NCI-H2227 (cell line): Measurements from ENCODE around the gene SLC39A13.

Experiments used
- DNase-seq: peaks from one replicate; lab custom pipeline; 2025; ENCODE audit not compliant: unreplicated experiment; lab: John Stamatoyannopoulos, UW

SLC39A13 gene

GRCh38 chr11:47383071-47383470 lies 25.3 kb upstream of the SLC39A13 start:
- no peak for DNase-seq

GRCh38 chr11:47384498-47384897 lies 23.9 kb upstream of the SLC39A13 start:
- DNase-seq, result no peak

- no peak for DNase-seq
Observed at GRCh38 chr11:47387944-47388696, 20.3 kb upstream of the SLC39A13 start.

GRCh38 chr11:47388697-47389576 lies 19.5 kb upstream of the SLC39A13 start:
- no peak for DNase-seq

DNA sequence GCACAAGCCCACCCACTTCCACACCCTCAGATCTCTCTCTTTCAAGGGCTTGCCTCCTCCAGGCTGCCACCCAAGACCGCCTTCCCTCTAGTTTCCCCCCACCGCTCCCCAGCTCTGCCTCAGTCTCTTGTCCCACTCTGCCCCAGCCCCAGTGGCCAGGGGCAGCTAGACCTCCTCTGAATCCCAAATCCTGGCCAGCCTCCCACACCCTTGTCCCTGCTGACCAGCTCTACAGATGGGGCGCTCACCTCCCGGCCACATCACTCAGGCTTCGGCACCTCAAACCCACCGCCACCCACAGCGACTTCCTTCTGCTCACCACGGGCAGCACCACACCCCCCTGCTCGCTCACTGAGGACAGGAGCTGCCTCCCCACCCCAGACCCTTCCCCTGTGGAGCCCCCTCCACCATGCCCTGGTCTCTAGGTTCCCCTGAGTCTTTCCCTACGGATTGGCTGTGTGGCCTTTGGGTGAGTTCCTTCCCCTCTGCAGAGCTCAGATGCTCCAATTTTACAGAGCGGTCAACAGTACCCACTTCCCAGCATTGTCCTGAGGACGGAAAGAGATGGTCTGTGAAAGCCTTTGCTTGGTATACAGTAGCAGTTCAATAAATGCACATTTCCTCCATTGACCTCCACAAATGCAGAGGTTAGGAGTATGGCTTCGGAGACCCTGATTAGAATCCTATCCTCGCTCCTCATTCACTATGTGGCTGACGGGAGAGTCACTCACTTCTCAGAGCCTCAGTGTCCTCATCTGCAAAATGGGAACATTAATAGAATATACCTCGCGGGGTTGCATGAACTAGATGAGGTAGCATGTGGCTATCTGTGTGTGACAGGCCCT lies 18.6 kb upstream of the SLC39A13 start:
- DNase-seq, result no peak

GRCh38 chr11:47390422-47390760 lies 18.0 kb upstream of the SLC39A13 start:
- no peak for DNase-seq

GRCh38 chr11:47391077-47391583 lies 17.3 kb upstream of the SLC39A13 start:
- DNase-seq, result no peak

DNA sequence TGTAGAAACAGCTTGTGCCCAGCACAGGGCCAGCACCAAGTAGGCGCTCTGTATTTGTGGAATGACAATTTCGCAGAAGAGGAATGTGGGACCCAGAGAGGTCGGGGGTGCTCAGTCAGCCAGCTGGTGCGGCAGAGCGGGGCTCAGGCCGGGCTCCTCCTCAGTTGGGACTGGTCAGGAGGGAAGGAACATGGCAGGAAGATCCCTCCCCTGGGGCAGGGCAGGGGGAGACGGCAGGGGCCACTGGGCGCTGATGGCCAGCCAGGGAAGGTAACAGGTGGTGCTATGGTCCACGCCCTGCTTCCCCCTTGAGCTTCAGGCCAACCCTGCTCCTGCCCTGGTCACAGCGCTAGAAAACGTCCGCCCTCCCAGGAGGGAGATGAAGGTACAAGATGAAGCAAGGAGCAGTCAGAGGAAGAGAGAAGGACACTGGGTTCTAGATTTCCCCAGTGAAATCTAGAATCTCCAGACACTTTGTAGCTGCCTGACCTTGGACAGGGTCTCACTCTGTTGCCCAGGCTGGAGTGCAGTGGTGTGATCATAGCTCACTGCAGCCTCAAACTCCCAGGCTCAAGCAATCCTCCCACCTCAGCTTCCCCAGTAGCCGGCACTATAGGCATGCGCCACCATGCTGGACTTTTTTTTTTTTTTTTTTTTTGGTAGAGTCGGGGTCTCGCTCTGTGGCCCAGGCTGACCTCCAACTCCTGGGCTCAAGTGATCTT lies 16.5 kb upstream of the SLC39A13 start:
- no peak for DNase-seq

DNA sequence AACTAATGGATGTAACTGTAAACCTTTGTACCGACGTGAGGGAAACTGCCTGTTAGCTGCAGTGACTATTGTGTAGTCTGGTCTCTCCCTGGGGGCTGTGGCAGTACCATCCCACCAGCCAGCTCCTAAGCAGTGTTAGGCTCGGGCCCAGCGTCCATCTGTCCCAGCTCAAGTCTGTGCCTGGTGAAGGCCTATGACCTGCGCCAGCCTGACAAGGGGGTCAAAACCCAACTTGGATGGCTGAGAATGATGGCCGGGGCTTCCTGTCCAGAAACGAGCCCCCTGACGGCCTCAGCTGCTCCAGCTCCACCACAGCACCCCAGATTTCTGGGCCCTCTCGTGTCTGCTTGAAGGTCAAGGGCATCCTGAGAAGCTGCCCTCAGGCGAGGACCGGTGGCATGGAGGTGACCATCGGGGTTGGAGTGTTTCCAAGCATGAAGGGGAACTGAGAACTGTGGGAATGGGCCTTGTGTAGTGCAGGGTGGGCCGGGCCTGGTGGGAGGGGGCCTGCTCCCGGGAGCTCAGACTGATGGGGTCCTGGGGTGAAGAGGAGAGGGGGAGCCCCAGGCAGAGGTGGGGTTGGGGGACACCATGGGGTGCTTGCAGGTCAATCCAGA lies 15.7 kb upstream of the SLC39A13 start:
- no peak for DNase-seq

DNA sequence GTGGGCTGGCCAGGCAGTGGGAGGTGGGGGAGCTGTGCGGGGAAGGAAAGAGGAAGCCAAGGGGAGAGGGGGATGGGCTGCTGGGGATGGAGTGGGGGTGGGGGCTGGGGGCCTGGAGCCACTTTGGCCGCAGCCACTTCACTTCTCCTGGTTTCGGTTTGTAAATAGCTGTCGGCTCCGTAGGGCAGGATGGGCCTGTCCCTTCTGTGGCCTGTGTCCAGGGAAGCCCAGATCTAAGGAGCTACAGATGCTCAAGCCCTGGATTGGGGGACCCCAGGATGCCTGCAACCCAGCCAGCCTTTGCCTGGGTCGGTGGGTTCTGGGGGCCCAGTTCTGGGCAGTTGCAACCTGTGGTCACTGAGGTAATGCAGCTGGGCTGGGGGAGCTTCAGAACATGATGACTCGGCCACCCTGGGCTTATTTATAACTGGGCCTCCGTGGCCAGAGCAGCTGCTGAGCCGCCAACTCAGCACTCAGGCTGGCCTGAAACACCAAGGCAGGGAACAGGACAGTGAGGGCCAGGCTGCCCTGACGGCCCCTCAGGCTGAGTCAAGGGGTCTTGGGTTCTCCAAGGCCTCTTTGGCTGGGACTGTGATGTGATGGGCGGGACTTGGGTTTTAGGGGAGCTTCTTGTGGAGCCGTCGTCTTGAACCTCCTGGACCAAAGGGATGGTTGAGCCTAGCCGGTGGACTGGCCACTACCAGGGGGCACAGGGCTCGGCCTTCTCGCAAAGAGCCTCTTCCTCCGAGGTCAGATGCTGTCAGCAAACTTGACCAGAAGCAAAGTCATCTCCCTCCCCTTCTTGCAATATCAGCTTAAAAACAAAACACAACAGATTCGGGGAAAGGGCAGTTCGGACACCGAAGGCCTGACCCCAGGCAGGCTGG lies 15.0 kb upstream of the SLC39A13 start:
- DNase-seq, result no peak

DNA sequence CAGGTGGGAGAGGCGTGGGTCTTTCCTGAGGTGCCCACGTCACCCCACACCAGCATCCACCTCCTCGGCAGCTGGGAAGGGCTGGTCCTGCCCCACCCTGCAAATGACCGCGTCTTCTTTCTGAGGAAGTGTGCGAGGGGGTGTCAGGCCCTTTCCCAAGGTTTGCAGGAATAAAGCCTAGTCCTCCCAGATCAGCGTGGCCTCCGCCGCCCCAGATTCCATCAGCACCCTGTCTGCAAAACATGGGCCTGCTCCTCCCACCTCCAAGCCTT lies 14.4 kb upstream of the SLC39A13 start:
- DNase-seq, result no peak

GRCh38 chr11:47394322-47395222 lies 13.8 kb upstream of the SLC39A13 start:
- no peak for DNase-seq

GRCh38 chr11:47395223-47396048 lies 13.0 kb upstream of the SLC39A13 start:
- DNase-seq, result no peak

DNA sequence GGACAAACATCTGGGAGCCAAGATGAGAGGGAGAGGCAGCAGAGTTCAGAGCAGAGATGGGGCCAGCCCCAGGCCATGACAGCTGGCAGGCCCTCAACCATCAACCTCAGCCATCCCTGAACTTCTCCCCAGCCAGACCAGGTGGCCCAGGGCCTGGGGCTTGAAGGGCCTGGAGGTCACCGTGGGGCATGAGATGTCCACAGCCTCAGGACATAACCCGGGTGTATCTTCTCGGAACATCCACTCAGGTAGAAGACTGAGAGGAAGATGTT lies 12.4 kb upstream of the SLC39A13 start:
- no peak for DNase-seq

DNA sequence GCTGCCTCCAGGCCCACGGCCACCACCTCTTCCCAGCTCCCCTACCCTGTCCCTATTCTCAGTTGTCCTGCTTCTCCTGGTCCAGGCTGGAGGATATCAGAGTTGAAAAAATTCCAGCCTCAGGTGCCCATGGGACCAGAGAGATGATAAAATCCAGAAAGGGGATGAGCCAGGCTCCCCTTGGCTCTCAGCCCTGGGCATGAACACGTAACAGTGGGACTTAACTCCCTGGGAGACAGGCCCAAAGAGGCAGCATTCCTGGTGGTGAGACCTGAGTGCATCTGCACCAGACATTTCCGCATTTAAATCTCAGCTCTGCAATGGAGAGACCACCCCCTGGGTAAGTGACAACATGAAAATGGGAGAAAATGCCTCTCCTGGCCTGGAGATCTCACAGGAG lies 10.4 kb upstream of the SLC39A13 start:
- DNase-seq, result no peak

DNA sequence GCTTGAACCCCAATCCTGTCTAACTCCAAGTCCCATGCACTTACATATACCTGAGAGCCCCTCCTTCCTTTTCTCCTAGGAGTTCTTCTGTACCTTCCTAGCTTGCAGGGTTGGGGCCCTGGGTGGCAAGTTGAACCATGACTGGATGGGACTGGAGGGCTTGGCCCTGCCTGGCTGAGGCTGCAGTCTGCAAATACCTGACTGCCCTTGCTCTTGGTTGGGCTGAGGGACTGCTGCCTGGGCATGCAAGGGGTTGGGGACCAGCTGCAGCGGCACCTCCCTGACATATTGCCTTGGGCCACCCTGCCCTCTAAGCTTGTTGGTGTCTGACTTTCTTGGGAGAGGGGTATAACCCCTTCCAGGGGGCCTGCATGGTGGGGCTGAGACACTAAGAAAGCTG lies 9.8 kb upstream of the SLC39A13 start:
- no peak for DNase-seq

DNA sequence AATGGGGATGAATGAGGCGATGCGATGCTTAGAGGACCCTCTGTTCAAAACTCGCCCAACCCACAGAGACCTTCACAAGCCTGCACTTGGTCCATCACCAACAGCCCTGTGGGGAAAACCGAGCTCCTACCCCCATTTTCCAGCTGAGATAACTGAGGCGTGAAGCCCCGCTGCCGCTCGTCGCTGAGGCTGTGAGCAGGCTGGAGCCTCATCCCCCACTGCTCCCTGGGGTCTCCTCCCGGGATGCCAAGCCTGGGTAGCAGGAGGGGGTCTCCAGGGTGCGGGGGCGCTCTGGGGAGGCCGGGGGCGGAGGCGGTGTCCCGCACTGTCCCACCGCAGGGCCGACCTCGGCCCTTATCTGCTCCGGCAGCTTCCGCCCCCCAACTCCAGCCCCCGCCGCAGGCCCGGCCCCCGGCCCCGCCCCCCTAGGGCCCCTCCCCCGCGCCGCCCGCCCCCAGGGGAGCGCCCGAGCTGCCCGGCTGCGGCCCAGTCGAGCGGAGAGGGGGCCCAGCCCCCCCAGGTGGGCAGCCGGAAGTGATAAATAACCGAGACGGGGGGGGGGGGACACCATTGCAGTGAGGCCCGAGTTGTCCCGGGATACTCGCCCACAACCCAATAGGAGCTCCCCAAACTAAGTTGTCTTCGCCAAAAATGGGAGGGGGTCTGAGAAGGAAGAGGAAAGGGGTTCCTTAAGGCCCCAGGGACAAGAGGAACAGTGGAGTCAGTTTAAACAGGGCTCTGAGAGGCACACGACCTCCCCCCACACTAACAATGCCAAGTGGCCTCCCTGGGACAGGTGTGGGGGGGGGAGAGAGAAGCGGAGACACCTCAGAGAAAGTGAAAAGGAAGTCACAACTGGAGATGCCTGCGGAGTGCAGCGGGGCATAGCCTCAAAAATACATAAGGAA lies 8.3 kb upstream of the SLC39A13 start:
- DNase-seq, result no peak
